Keratinocyte (primary cell): ENCODE data around the gene HBD.
"Not testable (repeated sequence)": the region's sequence is repeated elsewhere in the genome, so short reads cannot be mapped to it uniquely, and the experiment has no call there.

ENCODE experiments used
- CTCF ChIP-seq, 3 experiments: IDR thresholded peaks in 1 of 3; conservative IDR thresholded peaks in 1 of 3; optimal IDR thresholded peaks in 1 of 3; 2 replicates in 2 of 3; 3 replicates in 1 of 3; pipeline versions ENCODE3 to v1.5.1; 2011; ENCODE audit warnings: low read length in 3 of 3, mild to moderate bottlenecking in 3 of 3, moderate library complexity in 2 of 3, control low read depth in 1 of 3, inconsistent platforms in 1 of 3; ENCODE audit not compliant: insufficient read depth in 2 of 3; ENCODE audit errors: extremely low read depth in 1 of 3
- EZH2 ChIP-seq: IDR thresholded peaks from one replicate; pipeline ENCODE4 v1.6.1; 2012; ENCODE audit warnings: inconsistent platforms, mild to moderate bottlenecking, low read length, moderate library complexity

- TF ChIP-seq CTCF (optimal IDR thresholded peaks at IDR 0.05 in 1 of 3, IDR thresholded peaks at IDR 0.05 in 1 of 3, conservative IDR thresholded peaks at IDR 0.05 in 1 of 3; ENCODE audit: extremely low read depth in 1 of 3, insufficient read depth in 2 of 3, low read length in 3 of 3); EZH2: not testable (repeated sequence)
Measured at GRCh38 chr11:5253440-5253839, 19.2 kb upstream of the HBD start.
